Liver (tissue), 9 donors: ENCODE results near the gene MINDY1. TPM values are rescaled to one million over a fixed set of nuclear protein-coding genes. Genes with fewer than 3 reads are reported as not detected.

Experiments used
- DNase-seq: peaks from one replicate; pipeline ENCODE4 v3.0.0-alpha.2; 2017; ENCODE audit warnings: low spot score
- H3K27ac ChIP-seq, 2 donors: one replicate each; pipeline ENCODE4 v1.7.0; 2013; ENCODE audit warnings: inconsistent platforms in 2 of 2, low read length in 2 of 2, control low read depth in 1 of 2, low read depth in 1 of 2, mild to moderate bottlenecking in 1 of 2
- H3K27me3 ChIP-seq, 4 donors: one replicate each; pipeline versions ENCODE4 v1.6.1 to v1.7.0; 2013; ENCODE audit warnings: low read length in 3 of 4, inconsistent platforms in 1 of 4, mild to moderate bottlenecking in 1 of 4, moderate library complexity in 1 of 4; ENCODE audit not compliant: control insufficient read depth in 4 of 4, insufficient read depth in 4 of 4
- H3K36me3 ChIP-seq, 4 donors: one replicate each; pipeline versions ENCODE4 v1.6.1 to v1.7.0; 2013; ENCODE audit warnings: low read length in 3 of 4, mild to moderate bottlenecking in 3 of 4, low read depth in 1 of 4, moderate library complexity in 1 of 4; ENCODE audit not compliant: control insufficient read depth in 4 of 4, insufficient read depth in 3 of 4
- H3K4me1 ChIP-seq, 4 donors: one replicate each; pipeline versions ENCODE4 v1.6.1 to v1.7.0; 2013; ENCODE audit warnings: low read length in 3 of 4, mild to moderate bottlenecking in 3 of 4, moderate library complexity in 1 of 4; ENCODE audit not compliant: control insufficient read depth in 4 of 4, insufficient read depth in 4 of 4
- H3K4me3 ChIP-seq, 3 donors: one replicate each; pipeline versions ENCODE4 v1.6.1 to v1.7.0; 2013; ENCODE audit warnings: low read length in 3 of 3, control low read depth in 1 of 3, low read depth in 1 of 3, mild to moderate bottlenecking in 1 of 3
- H3K9ac ChIP-seq, 2 donors: one replicate each; pipeline ENCODE4 v1.7.0; 2013; ENCODE audit warnings: low read length in 2 of 2, mild to moderate bottlenecking in 2 of 2, moderate library complexity in 2 of 2, control low read depth in 1 of 2, low read depth in 1 of 2
- H3K9me3 ChIP-seq, 4 donors: one replicate each; pipeline versions ENCODE4 v1.6.1 to v1.7.0; 2013; ENCODE audit warnings: low read length in 3 of 4; ENCODE audit not compliant: control insufficient read depth in 4 of 4
- CTCF ChIP-seq: fragments of 150-350 bp; IDR thresholded peaks from 2 replicates; pipeline ENCODE4 v1.5.1; 2017; ENCODE audit warnings: improper control_type of control experiment, low read depth, low read length; ENCODE audit not compliant: missing input control
- EGR1 ChIP-seq, 2 donors: IDR thresholded peaks; 2 replicates each; pipeline ENCODE4 v1.6.1; 2016 to 2018; ENCODE audit warnings: antibody characterized with exemption in 2 of 2, low read depth in 2 of 2
- FOXA1 ChIP-seq: IDR thresholded peaks from 2 replicates; pipeline ENCODE4 v1.6.1; 2016; ENCODE audit warnings: antibody characterized with exemption
- FOXA2 ChIP-seq: IDR thresholded peaks from 2 replicates; pipeline ENCODE4 v1.6.1; 2016; ENCODE audit warnings: antibody characterized with exemption
- GABPA ChIP-seq, 2 donors: IDR thresholded peaks in 1 of 2; conservative IDR thresholded peaks in 1 of 2; 2 replicates each; pipeline ENCODE4 v1.6.1; 2016; ENCODE audit warnings: antibody characterized with exemption in 2 of 2, mild to moderate bottlenecking in 1 of 2, moderate library complexity in 1 of 2
- HNF4A ChIP-seq, 2 donors: conservative IDR thresholded peaks; 2 replicates each; pipeline ENCODE4 v1.6.1; 2016; ENCODE audit warnings: antibody characterized with exemption in 2 of 2, mild to moderate bottlenecking in 2 of 2
- HNF4G ChIP-seq: IDR thresholded peaks from 2 replicates; pipeline ENCODE4 v1.6.1; 2016; ENCODE audit warnings: antibody characterized with exemption
- JUND ChIP-seq, 2 donors: IDR thresholded peaks; 2 replicates each; pipeline ENCODE4 v1.6.1; 2016; ENCODE audit warnings: antibody characterized with exemption in 2 of 2
- NR2F2 ChIP-seq: IDR thresholded peaks from 2 replicates; pipeline ENCODE4 v1.6.1; 2016; ENCODE audit warnings: antibody characterized with exemption
- RAD21 ChIP-seq, 2 donors: IDR thresholded peaks; 2 replicates each; pipeline ENCODE4 v1.6.1; 2016; ENCODE audit warnings: antibody characterized with exemption in 2 of 2, mild to moderate bottlenecking in 2 of 2
- RXRA ChIP-seq, 2 donors: IDR thresholded peaks; 2 replicates each; pipeline ENCODE4 v1.6.1; 2017 to 2018; ENCODE audit warnings: antibody characterized with exemption in 2 of 2, mild to moderate bottlenecking in 1 of 2
- SP1 ChIP-seq: IDR thresholded peaks from 2 replicates; pipeline ENCODE4 v1.6.1; 2018; ENCODE audit warnings: antibody characterized with exemption, mild to moderate bottlenecking
- TAF1 ChIP-seq: conservative IDR thresholded peaks from 2 replicates; pipeline ENCODE4 v1.6.1; 2016; ENCODE audit warnings: antibody characterized with exemption, mild to moderate bottlenecking
- YY1 ChIP-seq: IDR thresholded peaks from 2 replicates; pipeline ENCODE4 v1.6.1; 2016; ENCODE audit warnings: antibody characterized with exemption, mild to moderate bottlenecking
- ZBTB33 ChIP-seq: IDR thresholded peaks from 2 replicates; pipeline ENCODE4 v1.6.1; 2016; ENCODE audit warnings: antibody characterized with exemption
- WGBS: extraction: QIAGEN DNeasy Blood & Tissue Kit; methylation state at CpG from one replicate; pipeline ENCODE4 v1.1.7; 2013; 5-methylcytosine and 5-hydroxymethylcytosine counted together
- polyA plus RNA-seq, 2 donors: library from polyadenylated mRNA; stranded (reverse) in 1 of 2; unstranded in 1 of 2; fragments of 200-250 nt in 1 of 2; fragments of >200 nt in 1 of 2; fragmentation: Nextera tagmentation in 1 of 2; extraction: Ambion mirVana in 1 of 2; gene quantifications; one replicate each; pipeline versions ENCODE4 v1.2.1 to v1.2.3, GENCODE V29; 2013 to 2015
- total RNA-seq, 2 donors: library from RNA; depleted of rRNA; stranded (reverse); fragments of >200 nt; gene quantifications; one replicate each; pipeline ENCODE4 v1.2.3, GENCODE V29; 2014
- TF ChIP-seq, protein P1 (sequence below): IDR thresholded peaks from 2 replicates; pipeline ENCODE4 v1.6.1; 2016; ENCODE audit warnings: antibody characterized with exemption
- TF ChIP-seq, protein P2 (sequence below): IDR thresholded peaks from 2 replicates; pipeline ENCODE4 v1.6.1; 2016; ENCODE audit warnings: antibody characterized with exemption
- TF ChIP-seq, protein P3 (sequence below): IDR thresholded peaks from 2 replicates; pipeline ENCODE4 v1.6.1; 2016; ENCODE audit warnings: antibody characterized with exemption, mild to moderate bottlenecking
- donor health status: healthy.
- donor health status: healthy.
- donor health status: healthy.
- donor health status: healthy.
- donor health status: healthy.

The MINDY1 gene
- total and polyA plus RNA-seq, 4 donors = 7.3 to 21.3 (median 9.0) TPM

DNA sequence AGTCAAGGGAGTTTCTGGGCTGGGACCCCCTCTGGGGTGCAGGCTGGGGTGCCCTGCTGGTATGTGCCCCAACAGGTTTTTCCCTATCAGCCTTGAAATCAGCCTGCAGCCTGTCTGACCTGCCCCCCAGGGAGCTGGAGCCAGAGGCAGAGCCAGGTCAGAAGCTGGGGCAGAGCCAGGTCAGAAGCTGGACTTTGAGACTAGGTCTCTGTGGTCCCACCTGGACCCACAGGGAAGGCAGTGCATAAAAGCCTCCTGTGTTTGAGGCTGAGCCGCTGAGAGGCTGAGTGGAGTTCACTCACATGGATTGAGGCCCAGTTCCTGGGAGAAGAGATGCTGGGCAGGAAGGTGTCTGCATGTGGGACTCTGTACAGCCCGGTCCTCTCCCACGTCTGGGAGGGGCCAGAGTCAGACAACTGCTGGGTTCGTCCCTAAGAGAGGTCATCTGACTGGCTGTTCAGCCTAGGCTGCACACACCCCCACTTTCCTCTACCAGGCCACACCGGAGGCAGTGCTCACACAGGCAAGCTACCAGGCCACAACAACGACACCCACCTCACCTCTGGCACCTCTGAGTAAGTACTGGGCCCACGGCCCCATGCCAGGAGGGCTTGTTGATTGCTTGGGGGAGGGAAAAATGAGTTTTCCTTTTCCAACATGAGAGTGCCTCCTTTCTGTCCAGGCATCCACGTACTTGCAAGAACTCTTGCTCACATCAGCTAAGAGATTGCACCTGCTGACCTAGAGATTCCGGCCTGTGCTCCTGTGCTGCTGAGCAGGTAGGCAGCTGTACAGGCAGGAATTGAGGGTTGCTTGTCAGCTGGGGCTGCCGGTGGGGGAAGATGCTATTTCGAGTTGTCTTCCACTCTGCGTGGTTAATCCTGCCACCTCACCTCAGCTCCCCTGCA is 24.6 kb downstream of the MINDY1 start, which contains the start of gene ANXA9:
ANXA9 (plus strand) TSS at position 488 of the 908 bp plus-strand sequence. CDS start 814 bp downstream, outside the sequence.
- no peaks in the 10 kb centered on the region for H3K9me3 ChIP-seq
- peak within 1 kb of the TSS; percentile 51 to 63 for H3K27ac ChIP-seq
- DNase-seq = peak; percentile 61
- H3K36me3 ChIP-seq = peaks cover 0 to 8% (median 7%) of the 10 kb centered on the region in 4 donors
- TF ChIP-seq JUND (IDR thresholded peaks at IDR 0.05) (peak; percentile 32 to 63), FOXA1 (no peak), GABPA (IDR thresholded peaks at IDR 0.05 in 1 of 2, conservative IDR thresholded peaks at IDR 0.05 in 1 of 2) (peak in 1 of 2 donors; percentile 37), YY1 (no peak), EGR1 (IDR thresholded peaks at IDR 0.05; ENCODE audit: low read depth in 2 of 2) (no peak), SP1 (peak; percentile 91), FOXA2 (peak; percentile 13), RXRA (IDR thresholded peaks at IDR 0.05) (peak; percentile 77 to 91), ZBTB33 (no peak), HNF4G (peak; percentile 96), TAF1 (peak; percentile 55), CTCF (no peak), NR2F2 (peak; percentile 55), HNF4A (conservative IDR thresholded peaks at IDR 0.05) (peak; percentile 94 to 99), RAD21 (IDR thresholded peaks at IDR 0.05) (peak; percentile 27 to 45)
- TF ChIP-seq, protein P1, sequence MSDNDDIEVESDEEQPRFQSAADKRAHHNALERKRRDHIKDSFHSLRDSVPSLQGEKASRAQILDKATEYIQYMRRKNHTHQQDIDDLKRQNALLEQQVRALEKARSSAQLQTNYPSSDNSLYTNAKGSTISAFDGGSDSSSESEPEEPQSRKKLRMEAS = peak; percentile 39
- TF ChIP-seq, protein P2, sequence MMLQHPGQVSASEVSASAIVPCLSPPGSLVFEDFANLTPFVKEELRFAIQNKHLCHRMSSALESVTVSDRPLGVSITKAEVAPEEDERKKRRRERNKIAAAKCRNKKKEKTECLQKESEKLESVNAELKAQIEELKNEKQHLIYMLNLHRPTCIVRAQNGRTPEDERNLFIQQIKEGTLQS = no peak
- TF ChIP-seq, protein P3, sequence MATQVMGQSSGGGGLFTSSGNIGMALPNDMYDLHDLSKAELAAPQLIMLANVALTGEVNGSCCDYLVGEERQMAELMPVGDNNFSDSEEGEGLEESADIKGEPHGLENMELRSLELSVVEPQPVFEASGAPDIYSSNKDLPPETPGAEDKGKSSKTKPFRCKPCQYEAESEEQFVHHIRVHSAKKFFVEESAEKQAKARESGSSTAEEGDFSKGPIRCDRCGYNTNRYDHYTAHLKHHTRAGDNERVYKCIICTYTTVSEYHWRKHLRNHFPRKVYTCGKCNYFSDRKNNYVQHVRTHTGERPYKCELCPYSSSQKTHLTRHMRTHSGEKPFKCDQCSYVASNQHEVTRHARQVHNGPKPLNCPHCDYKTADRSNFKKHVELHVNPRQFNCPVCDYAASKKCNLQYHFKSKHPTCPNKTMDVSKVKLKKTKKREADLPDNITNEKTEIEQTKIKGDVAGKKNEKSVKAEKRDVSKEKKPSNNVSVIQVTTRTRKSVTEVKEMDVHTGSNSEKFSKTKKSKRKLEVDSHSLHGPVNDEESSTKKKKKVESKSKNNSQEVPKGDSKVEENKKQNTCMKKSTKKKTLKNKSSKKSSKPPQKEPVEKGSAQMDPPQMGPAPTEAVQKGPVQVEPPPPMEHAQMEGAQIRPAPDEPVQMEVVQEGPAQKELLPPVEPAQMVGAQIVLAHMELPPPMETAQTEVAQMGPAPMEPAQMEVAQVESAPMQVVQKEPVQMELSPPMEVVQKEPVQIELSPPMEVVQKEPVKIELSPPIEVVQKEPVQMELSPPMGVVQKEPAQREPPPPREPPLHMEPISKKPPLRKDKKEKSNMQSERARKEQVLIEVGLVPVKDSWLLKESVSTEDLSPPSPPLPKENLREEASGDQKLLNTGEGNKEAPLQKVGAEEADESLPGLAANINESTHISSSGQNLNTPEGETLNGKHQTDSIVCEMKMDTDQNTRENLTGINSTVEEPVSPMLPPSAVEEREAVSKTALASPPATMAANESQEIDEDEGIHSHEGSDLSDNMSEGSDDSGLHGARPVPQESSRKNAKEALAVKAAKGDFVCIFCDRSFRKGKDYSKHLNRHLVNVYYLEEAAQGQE = peak; percentile 63
- H3K4me1 ChIP-seq = peaks cover 22 to 49% (median 42%) of the 10 kb centered on the region in 4 donors
- no peak within 1 kb of the TSS for H3K9ac ChIP-seq
- WGBS = 35% methylated on average over 12 of the region's 12 CpGs
- H3K4me3 ChIP-seq = peak within 1 kb of the TSS in 2 of 3 donors; percentile 2 to 5
- H3K27me3 ChIP-seq = no peaks in the 10 kb centered on the region
